ENCODE results near the gene BTN1A1.
"Not testable (repeated sequence)": the region's sequence is repeated elsewhere in the genome, so short reads cannot be mapped to it uniquely, and the experiment has no call there.

BTN1A1 gene

DNA sequence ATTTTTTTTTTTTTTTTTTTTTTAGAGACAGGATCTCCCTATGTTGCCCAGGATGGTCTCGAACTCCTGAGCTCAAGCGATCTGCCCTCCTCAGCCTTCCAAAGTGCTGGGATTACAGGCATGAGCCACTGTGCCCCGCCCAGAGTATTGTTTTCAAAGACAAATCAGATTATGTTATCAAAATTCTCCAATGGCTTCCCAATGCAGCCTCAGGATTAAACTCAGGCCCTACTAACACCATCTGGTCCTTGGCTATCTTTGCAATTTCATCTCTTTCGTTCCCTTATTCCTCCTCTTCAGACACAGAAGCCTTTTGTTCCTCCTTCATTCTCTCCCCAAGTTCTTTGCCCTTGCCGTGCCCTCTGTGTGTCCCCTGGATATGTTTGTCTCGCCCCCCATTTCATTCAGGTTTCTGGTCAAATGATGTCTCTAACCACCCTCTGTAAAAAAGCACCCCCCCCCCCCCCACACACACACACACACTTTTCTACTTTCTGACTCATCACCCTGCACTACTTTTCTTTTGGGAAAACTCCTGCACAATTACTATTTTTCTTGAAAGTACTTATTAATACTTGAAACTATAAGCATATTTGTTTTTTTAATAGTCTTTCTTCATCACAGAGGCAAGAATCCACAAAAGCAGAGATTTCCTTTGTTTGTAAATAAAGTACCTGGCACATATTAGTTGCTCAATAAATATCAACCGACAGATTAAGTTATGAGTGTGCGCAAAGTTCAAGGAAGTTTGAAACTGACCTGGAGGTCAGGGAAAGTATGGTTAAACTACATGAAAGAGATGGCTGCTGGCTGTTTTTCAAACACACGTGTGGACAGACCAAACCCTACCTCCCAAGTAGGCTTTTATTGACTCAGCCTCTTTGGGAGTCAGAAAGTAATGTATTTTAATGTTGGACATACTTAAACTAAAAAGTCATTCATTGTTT is 16.7 kb downstream of the BTN1A1 start:
- DNase-seq (ENCODE audit: low spot score): no peak

DNA sequence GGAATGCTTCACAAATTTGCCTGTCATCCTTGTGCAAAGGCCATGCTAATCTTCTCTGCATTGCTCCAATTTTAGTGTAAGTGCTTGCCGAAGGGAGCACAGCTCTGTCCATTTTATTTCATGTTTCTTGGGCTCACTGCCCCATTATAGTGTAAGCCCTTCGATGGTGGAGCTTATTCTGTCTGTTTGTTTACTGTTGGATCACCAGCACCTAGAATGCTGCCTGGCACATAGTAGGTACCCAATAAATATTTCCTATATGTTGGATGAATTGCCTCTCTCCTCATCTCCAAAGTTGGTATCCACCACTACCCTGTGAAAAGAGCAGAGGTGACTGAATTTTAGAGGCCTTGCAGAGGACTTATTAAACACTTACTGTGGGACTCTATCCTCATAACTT is 19.3 kb downstream of the BTN1A1 start:
- no peak for DNase-seq (ENCODE audit: low spot score)

DNA sequence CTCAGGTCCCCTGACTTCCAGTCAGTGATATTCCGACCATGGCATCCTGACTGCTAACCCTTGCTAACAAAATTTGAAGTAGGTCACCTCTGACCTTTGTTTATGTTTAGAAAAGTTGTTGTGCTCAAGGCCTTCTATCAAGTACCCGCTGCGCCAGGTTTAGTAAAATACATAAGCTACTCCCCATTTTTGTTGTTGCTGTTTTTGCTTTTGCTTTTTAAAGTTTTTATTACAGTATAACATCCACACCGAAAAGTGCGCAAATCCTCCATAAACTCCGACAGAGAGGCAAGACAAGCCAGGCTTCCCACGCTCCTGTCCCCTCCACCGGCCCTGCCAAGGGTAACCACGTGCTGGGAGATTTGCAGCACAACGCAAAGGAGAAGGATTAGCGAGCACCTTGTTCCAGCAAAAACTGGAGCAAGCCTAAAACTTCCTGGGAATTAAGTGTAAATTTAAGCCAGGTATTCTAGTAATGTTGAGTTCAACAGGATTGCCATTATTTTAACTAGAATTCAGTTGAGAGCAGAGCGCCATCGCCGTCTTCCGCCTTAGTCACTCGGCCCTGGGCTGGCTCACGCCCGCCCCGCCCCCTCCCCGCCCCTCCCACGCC is 20.2 kb downstream of the BTN1A1 start:
- DNase-seq (ENCODE audit: low spot score): no peak

DNA sequence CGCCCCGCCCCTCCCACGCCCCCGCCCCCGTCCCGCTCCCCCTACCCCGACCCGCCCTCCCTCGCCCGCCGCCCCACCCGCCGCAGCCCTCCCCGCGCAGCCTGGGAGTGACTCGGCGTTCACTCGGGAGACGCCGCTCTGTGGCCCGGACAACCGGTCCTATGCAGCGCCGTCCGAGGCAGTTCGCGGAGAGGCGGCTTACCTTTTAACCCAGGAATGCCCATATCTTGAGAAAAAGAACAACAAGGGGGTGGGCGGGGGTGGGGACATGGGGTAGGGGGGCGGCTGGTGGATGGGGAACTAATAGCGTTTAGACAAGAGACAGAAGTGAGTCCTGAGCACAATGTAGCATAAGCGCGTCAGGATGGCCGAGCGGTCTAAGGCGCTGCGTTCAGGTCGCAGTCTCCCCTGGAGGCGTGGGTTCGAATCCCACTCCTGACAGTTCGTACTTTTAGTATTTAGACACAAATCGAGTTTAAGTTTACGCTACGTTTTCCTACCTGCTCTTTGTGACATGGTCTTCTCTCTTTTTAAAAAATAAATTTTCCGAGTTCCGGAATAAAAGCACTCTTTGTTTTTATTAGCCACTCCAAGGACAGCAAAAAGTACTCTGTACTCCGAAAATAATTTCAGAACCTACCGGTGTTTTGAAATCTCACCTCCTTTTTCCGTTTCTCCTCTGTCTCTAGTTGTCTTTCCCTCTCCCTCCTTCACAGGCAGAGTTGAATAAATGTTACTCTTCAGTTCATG is 20.9 kb downstream of the BTN1A1 start:
- peak; percentile 86 for DNase-seq (ENCODE audit: low spot score)

DNA sequence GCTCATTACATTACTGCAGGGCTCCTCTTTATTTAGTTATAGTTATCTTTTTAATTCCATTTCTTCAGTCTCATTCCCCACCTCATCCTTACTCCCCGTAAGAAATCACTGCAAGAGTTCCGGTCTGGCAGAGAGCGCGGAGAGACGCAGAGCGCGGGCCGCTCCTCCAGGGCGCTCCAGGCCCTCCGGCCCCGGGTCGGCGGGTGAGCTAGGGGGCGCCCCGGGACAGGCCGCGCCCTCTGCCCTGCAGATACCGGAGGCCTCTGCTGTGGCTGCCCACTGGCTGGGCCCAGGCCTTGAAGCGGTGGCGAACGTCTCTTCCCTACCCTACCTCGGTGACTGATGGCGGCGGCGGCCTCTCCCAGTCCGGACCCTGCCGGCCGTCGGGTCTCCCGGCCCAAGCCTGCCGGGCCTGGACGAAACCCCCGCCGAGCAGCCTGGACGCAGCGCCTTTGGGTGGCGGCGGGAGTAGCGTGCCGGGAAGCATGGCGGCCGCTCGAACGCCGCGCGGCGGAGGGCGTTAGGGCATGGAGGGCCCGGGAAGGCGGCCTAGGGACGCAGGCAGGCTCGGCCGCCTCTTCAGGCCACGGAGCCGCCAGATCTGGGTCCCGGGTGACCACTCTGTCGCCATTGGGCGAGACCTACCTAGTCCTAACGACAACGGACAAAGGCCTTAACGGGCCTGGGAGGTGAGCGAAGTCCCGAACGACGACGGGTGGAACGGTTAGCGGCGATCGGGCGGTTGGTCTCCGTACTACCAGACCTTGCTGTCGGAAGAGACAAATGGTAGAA is 21.7 kb downstream of the BTN1A1 start:
- peak; percentile 89 for DNase-seq (ENCODE audit: low spot score)

DNA sequence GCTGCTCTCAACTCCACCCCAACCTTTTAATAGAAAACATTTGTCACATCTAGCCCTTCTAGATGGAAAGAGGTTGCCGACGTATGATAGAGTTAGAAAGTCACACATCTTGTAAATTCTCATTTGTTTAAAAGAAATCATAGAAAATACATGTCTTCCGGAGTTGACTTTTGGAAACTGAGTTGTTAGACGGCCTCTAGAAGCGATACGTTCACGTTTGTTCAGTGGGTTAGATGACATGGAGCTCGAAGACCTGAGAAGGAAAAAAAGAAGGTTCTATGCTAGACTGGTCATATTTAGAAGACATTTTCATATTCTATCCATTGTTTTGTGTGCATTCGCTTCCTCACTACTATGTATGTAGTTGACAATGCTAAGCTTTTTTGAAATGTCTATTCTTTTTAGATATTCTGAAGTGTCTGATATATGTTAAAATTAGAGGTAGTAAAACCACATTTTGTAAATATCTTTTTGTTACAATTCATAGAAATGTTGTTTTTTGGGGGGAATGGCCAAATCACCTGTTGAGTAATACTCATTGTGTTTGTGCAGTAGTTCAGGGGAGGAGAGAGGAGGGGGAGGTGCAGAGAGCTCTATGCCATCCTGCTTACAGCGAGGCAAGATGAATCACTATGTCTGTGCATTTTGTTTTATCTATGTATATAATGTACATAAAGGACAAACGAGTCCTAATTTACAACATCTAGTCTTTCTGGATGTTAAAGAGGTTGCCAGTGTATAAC is 22.6 kb downstream of the BTN1A1 start:
- not testable (repeated sequence) for DNase-seq (ENCODE audit: low spot score)

DNA sequence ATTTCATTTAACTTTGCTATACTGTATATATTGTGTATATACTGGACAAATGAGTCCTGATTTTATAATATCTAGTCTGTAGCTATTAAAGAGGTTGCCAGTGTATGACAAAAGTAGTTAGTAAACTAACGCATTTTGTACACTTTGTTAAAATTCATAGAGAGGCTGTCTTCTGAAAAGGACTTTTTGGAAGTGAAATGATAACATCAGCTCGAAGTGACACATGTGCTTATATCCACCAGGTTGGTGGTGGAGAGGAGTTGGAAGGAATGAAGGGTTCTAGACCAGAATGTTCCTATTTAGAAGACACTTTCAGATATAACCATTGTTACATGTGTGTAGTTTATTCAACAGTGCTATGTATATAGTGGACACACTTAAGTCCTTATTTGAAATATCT is 24.2 kb downstream of the BTN1A1 start:
- DNase-seq (ENCODE audit: low spot score): not testable (repeated sequence)

DNA sequence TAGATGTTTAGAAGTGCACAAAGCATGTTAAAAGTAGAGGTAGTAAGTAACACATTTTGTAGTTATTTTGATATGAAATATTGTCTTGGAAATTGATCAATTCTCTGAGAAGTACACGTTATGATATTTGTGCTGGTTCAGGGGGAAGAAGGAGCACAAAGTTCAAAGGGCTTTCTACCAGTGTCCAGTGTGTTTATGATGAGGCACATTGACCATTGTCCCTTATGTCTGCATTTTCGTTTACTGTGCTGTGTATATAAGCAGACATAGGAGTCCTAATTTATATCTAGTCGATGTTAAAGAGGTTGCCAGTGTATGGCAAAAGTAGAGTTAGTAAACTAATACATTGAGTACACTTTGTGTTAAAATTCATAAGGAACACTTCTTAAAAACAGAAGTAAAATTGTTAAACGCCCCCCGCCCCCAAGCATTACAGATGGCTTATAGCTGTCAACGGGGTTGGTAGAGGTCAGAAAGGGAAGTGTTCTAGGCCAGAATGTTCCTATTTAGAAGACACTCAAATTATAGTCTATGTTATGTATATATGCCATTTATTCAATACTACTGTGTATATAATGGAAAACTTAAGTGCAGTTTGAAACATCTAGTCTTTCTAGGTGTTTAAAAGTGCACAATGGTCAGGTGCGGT is 24.7 kb downstream of the BTN1A1 start:
- no peak for DNase-seq (ENCODE audit: low spot score)

DNA sequence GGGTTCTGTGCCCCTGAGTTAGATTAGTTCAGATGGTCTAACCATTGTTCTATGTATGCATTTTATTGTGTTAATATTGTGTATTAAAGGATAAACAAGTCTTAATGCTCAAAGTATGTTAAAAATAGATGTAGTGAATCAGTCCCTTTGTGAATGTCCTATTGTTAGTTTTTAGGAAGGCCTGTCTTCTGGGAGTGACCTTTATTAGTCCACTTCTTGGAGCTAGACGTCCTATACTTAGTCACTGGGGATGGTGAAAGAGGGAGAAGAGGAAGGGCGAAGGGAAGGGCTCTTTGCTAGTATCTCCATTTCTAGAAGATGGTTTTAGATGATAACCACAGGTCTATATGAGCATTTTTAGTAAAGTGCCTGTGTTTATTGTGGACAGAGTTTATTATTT is 25.7 kb downstream of the BTN1A1 start:
- no peak for DNase-seq (ENCODE audit: low spot score)

DNA sequence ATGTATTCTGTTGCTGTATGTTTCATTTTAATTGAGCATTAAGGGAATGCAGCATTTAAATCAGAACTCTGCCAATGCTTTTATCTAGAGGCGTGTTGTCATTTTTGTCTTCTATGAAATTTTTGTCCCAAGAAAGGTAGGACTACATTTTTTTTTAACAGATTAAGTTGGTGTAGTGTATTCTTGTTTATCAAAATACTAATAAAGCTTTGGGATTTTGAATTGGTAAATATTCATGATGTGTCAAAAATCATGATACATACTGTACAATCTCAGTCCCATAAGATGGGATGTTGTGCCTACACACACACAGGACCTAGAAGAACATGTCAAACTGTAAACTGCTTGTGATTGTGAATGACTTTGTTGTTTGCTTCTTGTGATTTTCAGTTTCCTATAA is 26.8 kb downstream of the BTN1A1 start:
- no peak for DNase-seq (ENCODE audit: low spot score)

DNA sequence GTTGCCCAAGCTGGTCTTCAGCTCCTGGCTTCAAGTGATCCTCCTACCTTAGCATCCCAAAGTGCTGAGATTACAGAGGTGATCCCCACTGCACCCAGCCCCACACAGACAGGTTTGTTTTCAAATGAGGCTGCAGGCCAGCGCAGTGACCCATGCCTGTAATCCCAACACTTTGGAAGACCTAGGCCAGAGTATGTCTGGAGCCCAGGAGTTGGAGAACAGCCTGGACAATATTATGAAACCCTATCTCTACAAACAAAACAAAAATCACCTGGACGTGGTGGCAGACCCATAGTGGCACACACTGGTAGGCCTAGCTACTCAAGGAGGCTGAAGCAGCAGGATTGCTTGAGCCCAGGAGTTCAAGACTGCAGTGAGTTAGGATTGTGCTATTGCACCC is 30.1 kb downstream of the BTN1A1 start:
- no peak for DNase-seq (ENCODE audit: low spot score)

DNA sequence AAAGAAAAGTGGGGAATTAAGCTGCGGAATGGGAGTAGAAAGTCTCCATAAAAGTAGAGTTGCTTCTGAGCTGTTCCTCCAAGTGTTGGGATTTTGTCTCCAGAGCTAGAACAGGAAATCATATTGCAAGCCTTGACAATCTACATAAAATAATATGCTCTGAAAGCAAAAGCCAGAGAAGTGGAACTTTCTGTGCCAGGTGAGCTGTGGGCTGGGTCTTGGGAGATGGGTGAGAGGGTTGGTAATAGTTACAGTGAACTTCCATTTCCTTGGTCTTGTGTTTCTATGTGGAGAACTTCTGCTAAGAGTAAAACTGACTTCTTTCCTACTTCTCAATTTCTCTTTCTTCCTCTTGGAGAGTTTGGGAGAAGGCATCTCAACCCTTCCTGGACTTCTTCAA is 31.8 kb downstream of the BTN1A1 start:
- DNase-seq (ENCODE audit: low spot score): no peak

DNA sequence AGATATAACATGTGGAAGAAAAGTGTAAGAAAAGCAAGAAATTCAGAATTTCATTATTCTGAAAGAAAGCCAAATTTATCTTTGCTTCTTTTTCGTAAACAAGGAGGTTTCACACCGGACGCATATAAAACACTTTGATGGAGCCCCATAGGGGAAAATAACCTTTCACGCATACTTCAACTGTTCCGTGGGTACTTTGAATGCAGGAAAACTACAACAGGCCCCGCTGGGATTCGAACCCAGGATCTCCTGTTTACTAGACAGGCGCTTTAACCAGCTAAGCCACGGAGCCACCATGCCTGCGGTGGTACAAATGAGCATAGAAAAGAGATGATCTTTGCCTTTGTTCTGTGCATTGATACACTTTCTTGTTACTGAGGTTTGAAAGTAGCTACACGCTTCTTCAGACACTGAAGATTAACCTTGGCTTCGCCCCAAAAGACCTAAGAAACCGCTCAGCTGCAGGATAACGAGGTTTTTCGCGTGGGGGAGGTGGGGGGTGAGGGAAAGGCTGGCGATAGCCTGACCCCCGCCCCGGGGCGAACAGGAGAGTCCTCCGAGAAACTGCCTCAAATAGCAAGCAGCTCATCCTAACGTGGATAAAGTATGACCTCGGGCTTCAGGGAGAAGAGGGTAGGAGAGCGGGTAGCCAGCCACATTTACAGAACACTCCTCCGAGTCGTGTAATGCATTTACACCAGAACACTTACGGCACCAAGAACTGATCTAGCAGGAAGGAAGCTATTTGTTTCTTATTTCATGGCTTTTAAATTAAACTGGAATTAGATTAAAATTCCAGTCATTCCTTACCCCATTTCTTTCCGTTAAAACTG is 32.8 kb downstream of the BTN1A1 start:
- peak; percentile 94 for DNase-seq (ENCODE audit: low spot score)

DNA sequence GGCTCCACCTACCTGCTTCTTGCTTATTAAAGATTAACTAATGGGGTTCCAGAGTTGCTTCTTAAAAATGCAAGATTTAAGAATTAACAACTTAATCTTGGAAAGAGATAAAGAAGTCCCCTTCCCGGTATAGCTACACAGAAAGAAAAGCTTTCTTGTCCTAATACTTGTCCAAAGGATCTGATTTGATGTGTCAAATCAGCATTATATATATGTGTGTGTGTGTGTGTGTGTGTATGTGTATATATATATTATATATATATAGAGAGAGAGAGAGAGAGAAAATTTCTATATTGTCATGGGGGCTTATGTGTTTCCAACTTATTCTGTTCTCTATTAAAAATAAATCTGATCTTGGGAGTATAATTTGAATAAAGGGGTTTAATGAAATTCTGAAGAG is 33.4 kb downstream of the BTN1A1 start:
- no peak for DNase-seq (ENCODE audit: low spot score)

DNA sequence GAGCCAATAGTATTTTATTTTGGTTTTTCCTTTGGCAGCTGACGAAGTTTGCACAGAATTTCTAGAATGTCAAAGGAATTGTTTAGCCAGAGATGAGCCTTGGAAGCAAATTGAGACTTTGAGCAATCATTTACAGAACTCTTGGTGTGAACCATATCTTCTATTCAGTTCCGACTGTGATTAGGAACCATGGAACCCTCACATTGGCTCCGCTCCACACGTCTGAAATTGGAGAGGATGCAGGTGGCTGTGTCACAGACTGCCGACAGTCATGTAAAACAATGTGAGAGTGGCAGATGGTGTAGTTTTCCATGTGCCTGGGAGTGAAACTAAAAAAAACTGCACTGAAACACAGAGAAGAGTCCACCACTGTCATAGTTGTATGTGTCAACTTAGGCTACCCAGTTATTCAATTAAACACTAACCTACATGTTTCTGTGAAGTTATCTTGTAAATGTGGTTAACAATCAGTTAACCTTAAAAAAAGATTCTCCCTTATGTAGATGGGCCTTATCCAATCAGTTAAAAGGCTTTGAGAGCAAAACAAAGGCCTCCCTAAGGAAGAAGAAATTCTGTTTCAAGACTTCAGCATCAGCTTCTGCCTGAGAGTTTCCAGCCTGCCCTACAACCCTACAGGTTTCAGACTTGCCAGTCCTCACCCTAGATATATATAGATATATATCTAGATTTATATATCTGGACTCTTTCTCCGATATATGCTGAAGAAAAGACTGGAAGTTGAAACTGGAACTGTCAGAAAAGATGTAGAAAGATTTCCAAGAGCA is 34.8 kb downstream of the BTN1A1 start:
- DNase-seq (ENCODE audit: low spot score): peak; percentile 93

DNA sequence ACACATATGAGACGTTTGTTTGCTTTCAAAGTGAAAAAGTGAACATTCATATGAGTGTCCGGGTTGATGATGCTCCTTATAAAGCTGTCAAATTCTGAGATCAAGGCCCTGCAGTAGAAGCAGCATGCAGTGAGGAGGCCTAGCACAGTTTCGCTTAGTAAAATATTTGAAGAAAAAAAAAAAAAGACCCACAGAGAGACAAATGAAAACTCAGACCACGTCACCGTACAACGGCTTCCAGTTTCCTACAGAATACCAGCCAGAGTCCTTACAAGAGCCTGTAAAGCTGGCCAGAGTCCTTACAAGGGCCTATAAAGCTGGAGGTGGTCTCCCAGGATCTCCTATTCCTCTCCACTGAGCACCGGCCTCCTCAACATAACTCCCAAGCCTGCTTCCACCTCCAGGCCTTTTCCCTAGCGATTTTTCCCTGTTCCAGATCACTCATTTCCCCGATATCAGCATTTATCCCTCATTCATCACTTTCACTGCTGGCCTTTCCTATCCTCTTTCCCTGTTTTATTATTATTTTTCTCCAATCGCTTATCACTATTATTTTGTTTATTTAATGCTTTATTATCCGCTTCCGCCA is 36.6 kb downstream of the BTN1A1 start:
- DNase-seq (ENCODE audit: low spot score): peak; percentile 48

DNA sequence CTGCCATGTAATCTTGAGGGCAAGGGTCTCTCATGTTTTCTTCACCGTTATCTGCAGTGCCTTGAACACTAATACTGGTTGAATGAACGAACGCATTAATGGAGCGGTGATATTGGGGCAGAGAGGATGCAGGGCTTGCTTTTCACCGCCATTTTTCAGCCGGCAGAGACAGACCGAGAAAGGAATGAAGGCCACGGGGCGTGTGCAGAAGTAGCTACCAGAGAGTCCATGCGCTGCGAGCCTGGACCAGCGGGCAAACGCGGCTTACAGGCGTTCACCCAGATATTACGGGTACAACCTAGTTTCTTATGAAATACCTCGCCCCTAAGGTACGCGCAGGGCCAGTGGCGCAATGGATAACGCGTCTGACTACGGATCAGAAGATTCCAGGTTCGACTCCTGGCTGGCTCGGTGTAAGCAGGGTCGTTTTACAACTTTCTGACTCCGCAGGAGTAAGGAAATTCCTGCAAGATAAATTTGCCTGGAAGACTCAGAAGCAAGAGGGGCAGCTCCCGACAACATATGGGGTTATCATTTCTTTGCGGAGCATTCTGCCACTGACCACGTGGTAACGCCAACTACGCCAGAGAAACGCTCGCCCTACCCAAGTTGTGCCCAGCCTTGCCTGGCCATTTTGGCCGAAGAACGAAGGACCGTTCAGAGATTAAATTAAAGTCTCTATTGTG is 37.2 kb downstream of the BTN1A1 start:
- DNase-seq (ENCODE audit: low spot score): peak; percentile 98

Measured in kidney tubule cell (primary cell).